Thoracic aorta (tissue), 2 donors: ENCODE results near the gene FAM13B. TPM values are rescaled to one million over a fixed set of nuclear protein-coding genes. Genes with fewer than 3 reads are reported as not detected.

Source experiments
- total RNA-seq, 2 donors: library from RNA; depleted of rRNA; stranded (reverse); fragments of >200 nt; gene quantifications; one replicate each; pipeline versions ENCODE4 v1.1.0 to v1.2.3, GENCODE V29; 2016

Gene FAM13B
- total RNA-seq, 2 donors from 2014 or later: 65.1 to 134 TPM

Other genes with a start within 250 kb of the FAM13B start
- 10 to 100 TPM; 16.3 to 16.4 TPM for gene MYOT, start 165.2 kb downstream of the FAM13B start, total RNA-seq
- gene PKD2L2, start 143.6 kb downstream of the FAM13B start, total RNA-seq: not detected
- gene WNT8A, start 51.0 kb upstream of the FAM13B start, total RNA-seq: not detected
- gene NME5, start 106.3 kb upstream of the FAM13B start, total RNA-seq: 1 to 10 TPM in 1 of 2 donors, not detected in 1; 3.8 TPM
- 10 to 100 TPM; 34.7 to 71.7 TPM for gene BRD8, start 145.6 kb upstream of the FAM13B start, total RNA-seq
- 1 to 10 TPM in 1 of 2 donors, under 1 TPM in 1; 0.78 to 1.1 TPM for gene KIF20A, start 146.0 kb upstream of the FAM13B start, total RNA-seq
- 10 to 100 TPM; 13.5 to 17.7 TPM for gene CDC23, start 180.2 kb upstream of the FAM13B start, total RNA-seq
- gene GFRA3, start 241.5 kb upstream of the FAM13B start, total RNA-seq: under 1 TPM in 1 of 2 donors, not detected in 1; 0.27 TPM